KOPT-K1 (cell line): Measurements from ENCODE around the gene RPS19.

ENCODE experiments used
- H3K27ac ChIP-seq: fragments of 200-600 bp; sonication (generic); 2 replicates; pipeline ENCODE4 v1.5.1; 2016; ENCODE audit warnings: antibody characterized with exemption, mild to moderate bottlenecking, low read depth, low read length; ENCODE audit not compliant: poor library complexity, severe bottlenecking
- H3K36me3 ChIP-seq: fragments of 200-600 bp; sonication (generic); 2 replicates; pipeline ENCODE4 v1.5.1; 2017; ENCODE audit warnings: antibody characterized with exemption, mild to moderate bottlenecking, low read length, moderate library complexity; ENCODE audit not compliant: insufficient read depth
- H3K9me3 ChIP-seq: fragments of 200-600 bp; sonication (generic); 2 replicates; pipeline ENCODE4 v1.5.1; 2017; ENCODE audit warnings: antibody characterized with exemption, low read length, mild to moderate bottlenecking; ENCODE audit not compliant: insufficient read depth, poor library complexity, severe bottlenecking

Gene RPS19

GRCh38 chr19:41847351-41848105 lies 12.5 kb upstream of the RPS19 start:
- H3K27ac ChIP-seq = no peak overlapping the region
- H3K36me3 ChIP-seq = no peaks in the 10 kb centered on the region
- no peaks in the 10 kb centered on the region for H3K9me3 ChIP-seq

- H3K36me3 ChIP-seq = no peaks in the 10 kb centered on the region
- no peaks in the 10 kb centered on the region for H3K9me3 ChIP-seq
- no peak overlapping the region for H3K27ac ChIP-seq
Measured at GRCh38 chr19:41848666-41849065, 11.4 kb upstream of the RPS19 start.

GRCh38 chr19:41849067-41849466 lies 11.0 kb upstream of the RPS19 start:
- Histone ChIP-seq H3K9me3 (no peaks in the 10 kb centered on the region), H3K27ac (no peak overlapping the region), H3K36me3 (no peaks in the 10 kb centered on the region)

- Histone ChIP-seq H3K27ac (no peak overlapping the region), H3K36me3 (no peaks in the 10 kb centered on the region), H3K9me3 (no peaks in the 10 kb centered on the region)
Measured at GRCh38 chr19:41850381-41850780, 9.7 kb upstream of the RPS19 start.

GRCh38 chr19:41851456-41851855 lies 8.6 kb upstream of the RPS19 start:
- H3K27ac ChIP-seq = no peak overlapping the region
- no peaks in the 10 kb centered on the region for H3K9me3 ChIP-seq
- no peaks in the 10 kb centered on the region for H3K36me3 ChIP-seq

- Histone ChIP-seq H3K36me3 (no peaks in the 10 kb centered on the region), H3K9me3 (no peaks in the 10 kb centered on the region), H3K27ac (no peak overlapping the region)
Measured at GRCh38 chr19:41853344-41853743, 6.7 kb upstream of the RPS19 start.

- no peaks in the 10 kb centered on the region for H3K9me3 ChIP-seq
Measured at GRCh38 chr19:41853768-41854167, 6.3 kb upstream of the RPS19 start.

GRCh38 chr19:41859213-41859617 lies 840 bp upstream of the RPS19 start:
- peaks cover 37% of the 10 kb centered on the region for H3K36me3 ChIP-seq
- no peak overlapping the region for H3K27ac ChIP-seq
- H3K9me3 ChIP-seq = no peaks in the 10 kb centered on the region

More at GRCh38 chr19:41853768-41854167, 6.3 kb upstream of the RPS19 start:
- H3K36me3 ChIP-seq = no peaks in the 10 kb centered on the region
- no peak overlapping the region for H3K27ac ChIP-seq

GRCh38 chr19:41860419-41861115 lies 512 bp downstream of the RPS19 start:
- Histone ChIP-seq H3K9me3 (no peaks in the 10 kb centered on the region), H3K27ac (peak overlapping the region; percentile 94), H3K36me3 (peaks cover 51% of the 10 kb centered on the region)

- Histone ChIP-seq H3K9me3 (no peaks in the 10 kb centered on the region), H3K36me3 (peaks cover 56% of the 10 kb centered on the region), H3K27ac (peak overlapping the region; percentile 94)
Measured at GRCh38 chr19:41861116-41861768, 1.2 kb downstream of the RPS19 start.

GRCh38 chr19:41861846-41862245 lies 1.8 kb downstream of the RPS19 start:
- Histone ChIP-seq H3K27ac (peak overlapping the region; percentile 94), H3K9me3 (no peaks in the 10 kb centered on the region), H3K36me3 (peaks cover 62% of the 10 kb centered on the region)

GRCh38 chr19:41862445-41862986 lies 2.5 kb downstream of the RPS19 start:
- Histone ChIP-seq H3K27ac (peak overlapping the region; percentile 94), H3K36me3 (peaks cover 69% of the 10 kb centered on the region), H3K9me3 (no peaks in the 10 kb centered on the region)

- Histone ChIP-seq H3K36me3 (peaks cover 77% of the 10 kb centered on the region), H3K9me3 (no peaks in the 10 kb centered on the region), H3K27ac (peak overlapping the region; percentile 32)
Measured at GRCh38 chr19:41863209-41863931, 3.3 kb downstream of the RPS19 start.

GRCh38 chr19:41864374-41864773 lies 4.3 kb downstream of the RPS19 start:
- Histone ChIP-seq H3K9me3 (no peaks in the 10 kb centered on the region), H3K36me3 (peaks cover 87% of the 10 kb centered on the region), H3K27ac (peak overlapping the region; percentile 18)

- Histone ChIP-seq H3K36me3 (peaks cover 98% of the 10 kb centered on the region), H3K9me3 (no peaks in the 10 kb centered on the region), H3K27ac (no peak overlapping the region)
Measured at GRCh38 chr19:41866284-41866683, 6.2 kb downstream of the RPS19 start.
